Neural progenitor cell (in vitro differentiated cells): ENCODE results near the gene RFPL4AL1. TPM values are rescaled to one million over a fixed set of nuclear protein-coding genes. Genes with fewer than 3 reads are reported as not detected.

ENCODE experiments used
- DNase-seq: peaks from one replicate; pipeline ENCODE4 v3.0.0-alpha.2; 2016; ENCODE audit warnings: low spot score
- H2AFZ ChIP-seq: fragments of 200-600 bp; sonication (generic); replicated peaks from 2 replicates; pipeline ENCODE4 v1.6.1; 2016; ENCODE audit warnings: antibody characterized with exemption
- H3F3A ChIP-seq: fragments of 200-600 bp; sonication (generic); 2 replicates; pipeline ENCODE4 v1.6.1; 2016; ENCODE audit warnings: antibody characterized with exemption, low read depth
- H3K27ac ChIP-seq: fragments of 200-600 bp; sonication (generic); 2 replicates; pipeline ENCODE4 v1.5.1; 2016; ENCODE audit warnings: mild to moderate bottlenecking
- H3K27me3 ChIP-seq: fragments of 200-600 bp; sonication (generic); 2 replicates; pipeline ENCODE4 v1.6.1; 2016; ENCODE audit warnings: mild to moderate bottlenecking, moderate library complexity
- H3K36me3 ChIP-seq: fragments of 200-600 bp; sonication (generic); 2 replicates; pipeline ENCODE4 v1.5.1; 2016
- H3K4me1 ChIP-seq: fragments of 200-600 bp; sonication (generic); 2 replicates; pipeline ENCODE4 v1.6.1; 2016; ENCODE audit warnings: mixed run types
- H3K4me2 ChIP-seq: fragments of 200-600 bp; sonication (generic); 2 replicates; pipeline ENCODE4 v1.6.1; 2016
- H3K4me3 ChIP-seq: fragments of 200-600 bp; sonication (generic); 2 replicates; pipeline ENCODE4 v1.5.1; 2016
- H3K79me2 ChIP-seq: fragments of 200-600 bp; sonication (generic); 2 replicates; pipeline ENCODE4 v1.6.1; 2016; ENCODE audit warnings: low read depth
- H3K9ac ChIP-seq: fragments of 200-600 bp; sonication (generic); 2 replicates; pipeline ENCODE4 v1.6.1; 2016
- H3K9me3 ChIP-seq: fragments of 200-600 bp; sonication (generic); 2 replicates; pipeline ENCODE4 v1.5.1; 2016; ENCODE audit warnings: low read depth
- H4K20me1 ChIP-seq: fragments of 200-600 bp; sonication (generic); 2 replicates; pipeline ENCODE4 v1.6.1; 2016; ENCODE audit warnings: low read depth
- H3K27ac Mint-ChIP-seq: 3 replicates; pipeline ENCODE4 v1.8.0; 2021; ENCODE audit warnings: mixed read lengths
- H3K27me3 Mint-ChIP-seq: 2 replicates; pipeline ENCODE4 v1.8.0; 2022; ENCODE audit warnings: low read depth, mild to moderate bottlenecking, inconsistent platforms, moderate library complexity, mixed read lengths; ENCODE audit not compliant: insufficient read depth
- H3K36me3 Mint-ChIP-seq: 3 replicates; pipeline ENCODE4 v1.8.0; 2021; ENCODE audit warnings: mixed read lengths
- H3K4me1 Mint-ChIP-seq: 3 replicates; pipeline ENCODE4 v1.8.0; 2021; ENCODE audit warnings: mixed read lengths
- H3K4me3 Mint-ChIP-seq: 3 replicates; pipeline ENCODE4 v1.8.0; 2021; ENCODE audit warnings: mild to moderate bottlenecking, moderate library complexity, mixed read lengths
- H3K9me3 Mint-ChIP-seq: 3 replicates; pipeline ENCODE4 v1.8.0; 2020; ENCODE audit warnings: mixed read lengths
- EZH2 ChIP-seq: fragments of 200-600 bp; sonication (generic); IDR thresholded peaks from 2 replicates; pipeline ENCODE4 v1.6.1; 2017; ENCODE audit warnings: antibody characterized with exemption, mild to moderate bottlenecking, moderate library complexity
- EZH2phosphoT487 ChIP-seq: fragments of 200-600 bp; sonication (generic); IDR thresholded peaks from 2 replicates; pipeline ENCODE4 v1.6.1; 2017; ENCODE audit warnings: antibody characterized with exemption
- total RNA-seq: library from RNA; depleted of rRNA; stranded (reverse); fragments of >200 nt; gene quantifications from 2 replicates; pipeline ENCODE4 v1.2.3, GENCODE V29; 2015; ENCODE audit warnings: low replicate concordance
- TF ChIP-seq, protein P1 (sequence below): fragments of 200-600 bp; sonication (generic); IDR thresholded peaks from 2 replicates; pipeline ENCODE4 v1.5.1; 2017; ENCODE audit warnings: antibody characterized with exemption, mild to moderate bottlenecking

The RFPL4AL1 gene
- total RNA-seq, 1 donor from 2014 or later: not detected

DNA sequence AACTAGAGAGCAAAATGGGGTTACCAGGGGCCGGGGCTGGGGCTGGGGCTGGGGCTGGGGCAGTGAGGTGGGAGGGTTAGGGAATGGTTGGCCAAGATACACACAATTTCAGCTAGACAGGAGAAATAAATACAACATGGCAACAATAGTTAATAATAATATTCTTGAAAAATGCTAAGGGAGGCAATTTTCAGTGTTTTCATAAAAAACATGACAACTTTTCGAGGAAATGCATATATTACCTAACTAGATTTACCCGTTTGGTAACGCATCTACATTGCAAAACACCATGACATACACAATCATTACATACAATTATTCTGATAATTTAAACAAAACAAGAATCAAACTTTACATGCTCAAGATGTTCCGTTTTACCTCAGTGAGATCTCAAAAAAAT is 12.2 kb downstream of the RFPL4AL1 start:
- no peak for TF ChIP-seq EZH2
- Mint-ChIP-seq H3K4me3 (no peak overlapping the region), H3K27me3 (peaks cover 5% of the 10 kb centered on the region), H3K27ac (no peak overlapping the region), H3K4me1 (no peaks in the 10 kb centered on the region), H3K9me3 (peaks cover 12% of the 10 kb centered on the region), H3K36me3 (no peaks in the 10 kb centered on the region)
- Histone ChIP-seq H3K4me2 (no peak overlapping the region), H2AFZ (no peak overlapping the region), H3F3A (no peaks in the 10 kb centered on the region), H3K4me3 (no peak overlapping the region), H3K9me3 (peaks cover 11% of the 10 kb centered on the region), H3K36me3 (no peaks in the 10 kb centered on the region), H3K4me1 (no peaks in the 10 kb centered on the region), H4K20me1 (no peaks in the 10 kb centered on the region), H3K27me3 (no peaks in the 10 kb centered on the region), H3K9ac (no peak overlapping the region), H3K27ac (no peak overlapping the region), H3K79me2 (no peaks in the 10 kb centered on the region)
- DNase-seq: no peak

DNA sequence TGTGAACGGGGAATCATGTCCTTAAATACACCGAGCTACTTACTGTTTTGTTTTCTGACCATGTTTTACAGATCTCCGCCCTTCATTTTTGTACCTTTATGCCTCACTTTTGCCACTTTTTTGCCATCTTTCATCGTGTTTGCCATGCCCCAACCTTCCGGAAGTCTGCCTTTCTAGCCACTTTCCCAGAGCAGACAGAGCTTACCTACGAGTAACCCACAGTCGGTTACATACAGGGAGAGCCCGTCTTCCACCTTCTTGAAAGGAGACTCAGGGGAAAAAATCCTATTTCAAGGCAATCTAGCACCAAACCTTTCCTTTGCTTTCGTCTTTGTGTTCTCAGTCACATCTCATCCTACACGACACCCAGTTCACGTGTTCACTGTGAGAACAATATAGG is 26.1 kb downstream of the RFPL4AL1 start:
- Histone ChIP-seq H3K4me1 (no peaks in the 10 kb centered on the region), H3K4me3 (no peak overlapping the region), H2AFZ (no peak overlapping the region), H3K79me2 (no peaks in the 10 kb centered on the region), H3K27ac (no peak overlapping the region), H4K20me1 (no peaks in the 10 kb centered on the region), H3K9ac (no peak overlapping the region), H3K4me2 (no peak overlapping the region), H3K27me3 (no peaks in the 10 kb centered on the region), H3K9me3 (peaks cover 23% of the 10 kb centered on the region), H3K36me3 (no peaks in the 10 kb centered on the region), H3F3A (no peaks in the 10 kb centered on the region)
- H3K4me3 Mint-ChIP-seq: no peak overlapping the region
- peaks cover 2% of the 10 kb centered on the region for H3K27me3 Mint-ChIP-seq
- DNase-seq: no peak
- TF ChIP-seq EZH2phosphoT487: no peak
- TF ChIP-seq, protein P1, sequence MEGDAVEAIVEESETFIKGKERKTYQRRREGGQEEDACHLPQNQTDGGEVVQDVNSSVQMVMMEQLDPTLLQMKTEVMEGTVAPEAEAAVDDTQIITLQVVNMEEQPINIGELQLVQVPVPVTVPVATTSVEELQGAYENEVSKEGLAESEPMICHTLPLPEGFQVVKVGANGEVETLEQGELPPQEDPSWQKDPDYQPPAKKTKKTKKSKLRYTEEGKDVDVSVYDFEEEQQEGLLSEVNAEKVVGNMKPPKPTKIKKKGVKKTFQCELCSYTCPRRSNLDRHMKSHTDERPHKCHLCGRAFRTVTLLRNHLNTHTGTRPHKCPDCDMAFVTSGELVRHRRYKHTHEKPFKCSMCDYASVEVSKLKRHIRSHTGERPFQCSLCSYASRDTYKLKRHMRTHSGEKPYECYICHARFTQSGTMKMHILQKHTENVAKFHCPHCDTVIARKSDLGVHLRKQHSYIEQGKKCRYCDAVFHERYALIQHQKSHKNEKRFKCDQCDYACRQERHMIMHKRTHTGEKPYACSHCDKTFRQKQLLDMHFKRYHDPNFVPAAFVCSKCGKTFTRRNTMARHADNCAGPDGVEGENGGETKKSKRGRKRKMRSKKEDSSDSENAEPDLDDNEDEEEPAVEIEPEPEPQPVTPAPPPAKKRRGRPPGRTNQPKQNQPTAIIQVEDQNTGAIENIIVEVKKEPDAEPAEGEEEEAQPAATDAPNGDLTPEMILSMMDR: no peak
- TF ChIP-seq EZH2: no peak
- H3K4me1 Mint-ChIP-seq: no peaks in the 10 kb centered on the region
- H3K36me3 Mint-ChIP-seq: no peaks in the 10 kb centered on the region
- H3K27ac Mint-ChIP-seq: no peak overlapping the region
- peaks cover 28% of the 10 kb centered on the region for H3K9me3 Mint-ChIP-seq

DNA sequence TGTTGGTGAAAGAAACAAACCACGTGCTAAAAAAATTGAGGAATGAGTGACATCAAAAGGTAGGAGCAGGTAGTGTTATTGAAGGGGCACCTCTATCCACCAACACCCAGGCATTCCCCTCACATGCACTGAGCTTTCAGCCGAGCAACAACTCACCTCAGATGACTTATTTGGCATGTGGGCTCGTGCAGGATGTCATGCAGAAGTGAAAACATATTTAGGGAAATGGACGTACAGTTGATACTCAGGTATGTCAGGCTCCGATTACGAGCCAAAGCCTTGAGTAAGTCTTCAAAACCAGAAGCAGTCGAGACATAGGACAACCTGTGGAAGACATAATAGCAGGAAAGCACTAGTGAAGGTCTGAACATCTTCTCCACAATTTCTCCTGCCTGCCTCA is 32.5 kb downstream of the RFPL4AL1 start:
- H3K4me2 ChIP-seq: no peak overlapping the region
- no peak overlapping the region for H2AFZ ChIP-seq
- H3K27ac ChIP-seq: no peak overlapping the region
- DNase-seq: no peak
- H4K20me1 ChIP-seq: no peaks in the 10 kb centered on the region
- no peaks in the 10 kb centered on the region for H3F3A ChIP-seq
- H3K79me2 ChIP-seq: no peaks in the 10 kb centered on the region
- H3K9ac ChIP-seq: no peak overlapping the region
- no peaks in the 10 kb centered on the region for H3K4me1 ChIP-seq
- H3K36me3 ChIP-seq: no peaks in the 10 kb centered on the region
- Mint-ChIP-seq H3K27ac (no peak overlapping the region), H3K9me3 (peaks cover 27% of the 10 kb centered on the region), H3K27me3 (peaks cover under 1% of the 10 kb centered on the region), H3K36me3 (no peaks in the 10 kb centered on the region), H3K4me1 (no peaks in the 10 kb centered on the region), H3K4me3 (no peak overlapping the region)
- peaks cover 7% of the 10 kb centered on the region for H3K9me3 ChIP-seq
- H3K4me3 ChIP-seq: no peak overlapping the region
- no peaks in the 10 kb centered on the region for H3K27me3 ChIP-seq
- TF ChIP-seq, protein P1: no peak
- TF ChIP-seq EZH2 (no peak), EZH2phosphoT487 (no peak)

DNA sequence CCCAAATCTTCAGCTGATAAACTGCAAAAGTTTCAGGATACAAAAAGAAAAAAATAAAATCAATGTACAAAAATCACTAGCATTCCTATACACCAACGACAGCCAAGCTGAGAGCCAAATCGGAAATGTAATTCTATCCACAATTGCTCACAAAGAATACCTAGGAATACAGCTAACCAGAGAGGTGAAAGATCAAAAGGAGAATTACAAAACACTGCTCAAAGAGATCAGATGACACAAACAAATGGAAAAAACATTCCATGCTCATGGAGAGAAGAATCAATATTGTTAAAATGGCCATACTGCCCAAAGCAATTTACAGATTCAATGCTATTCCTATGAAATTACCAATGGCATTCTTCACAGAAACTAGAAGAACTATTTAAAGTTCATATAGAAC is 33.4 kb downstream of the RFPL4AL1 start:
- no peak overlapping the region for H2AFZ ChIP-seq
- H3K36me3 ChIP-seq: no peaks in the 10 kb centered on the region
- TF ChIP-seq EZH2: no peak
- TF ChIP-seq EZH2phosphoT487: no peak
- TF ChIP-seq, protein P1: no peak
- H3K27me3 ChIP-seq: no peaks in the 10 kb centered on the region
- no peaks in the 10 kb centered on the region for H3K4me1 Mint-ChIP-seq
- no peaks in the 10 kb centered on the region for H3K36me3 Mint-ChIP-seq
- peaks cover 3% of the 10 kb centered on the region for H3K27me3 Mint-ChIP-seq
- H3K4me3 ChIP-seq: no peak overlapping the region
- H3K9me3 ChIP-seq: peaks cover 7% of the 10 kb centered on the region
- no peak overlapping the region for H3K4me2 ChIP-seq
- no peak for DNase-seq
- H3F3A ChIP-seq: no peaks in the 10 kb centered on the region
- no peak overlapping the region for H3K4me3 Mint-ChIP-seq
- no peak overlapping the region for H3K27ac ChIP-seq
- no peak overlapping the region for H3K9ac ChIP-seq
- no peaks in the 10 kb centered on the region for H3K4me1 ChIP-seq
- no peak overlapping the region for H3K27ac Mint-ChIP-seq
- H4K20me1 ChIP-seq: no peaks in the 10 kb centered on the region
- no peaks in the 10 kb centered on the region for H3K79me2 ChIP-seq
- peaks cover 24% of the 10 kb centered on the region for H3K9me3 Mint-ChIP-seq
